Sigmoid colon (tissue), 4 donors: ENCODE data around the gene BIRC7.

Source experiments
- EP300 ChIP-seq, 4 donors: sonication (generic); formaldehyde crosslinking; IDR thresholded peaks; one replicate each; pipeline ENCODE4 v1.6.1; 2017; ENCODE audit warnings: antibody characterized with exemption in 4 of 4
- POLR2A ChIP-seq, 2 donors: fragments of 450-650 bp; IDR thresholded peaks; one replicate each; pipeline ENCODE4 v1.6.1; 2016; ENCODE audit warnings: antibody characterized with exemption in 2 of 2, mild to moderate bottlenecking in 2 of 2, moderate library complexity in 2 of 2
- POLR2AphosphoS5 ChIP-seq, 4 donors: sonication (generic); formaldehyde crosslinking; IDR thresholded peaks; one replicate each; pipeline ENCODE4 v1.6.1; 2017; ENCODE audit warnings: antibody characterized with exemption in 4 of 4
- TF ChIP-seq, protein P1 (sequence below), 4 experiments: fragments of 450-650 bp in 3 of 4; fragments of 200-600 bp in 1 of 4; IDR thresholded peaks; one replicate each; pipeline ENCODE4 v1.5.1; 2016 to 2019; ENCODE audit warnings: antibody characterized with exemption in 4 of 4, mild to moderate bottlenecking in 3 of 4, moderate library complexity in 2 of 4

DNA sequence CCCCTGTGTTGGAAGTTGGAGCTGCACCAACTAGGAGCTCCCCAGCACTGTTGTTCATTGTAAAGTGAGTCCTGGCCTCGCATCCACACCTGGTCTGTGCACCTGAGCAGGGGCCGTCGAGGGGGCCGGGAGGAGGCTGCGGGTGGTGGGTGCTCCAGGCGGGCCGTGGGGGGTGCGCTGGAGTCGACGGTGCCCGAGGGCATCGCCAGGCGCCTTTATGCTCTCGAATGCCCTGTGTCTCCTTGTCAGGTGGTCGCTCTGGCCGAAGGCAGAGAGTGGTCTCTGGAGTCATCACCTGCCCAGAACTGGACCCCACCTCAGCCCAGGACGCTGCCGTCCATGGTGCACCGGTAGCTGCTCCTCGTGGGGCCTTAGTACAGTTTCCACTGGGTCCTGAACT is 41.3 kb downstream of the BIRC7 start:
- TF ChIP-seq, protein P1, sequence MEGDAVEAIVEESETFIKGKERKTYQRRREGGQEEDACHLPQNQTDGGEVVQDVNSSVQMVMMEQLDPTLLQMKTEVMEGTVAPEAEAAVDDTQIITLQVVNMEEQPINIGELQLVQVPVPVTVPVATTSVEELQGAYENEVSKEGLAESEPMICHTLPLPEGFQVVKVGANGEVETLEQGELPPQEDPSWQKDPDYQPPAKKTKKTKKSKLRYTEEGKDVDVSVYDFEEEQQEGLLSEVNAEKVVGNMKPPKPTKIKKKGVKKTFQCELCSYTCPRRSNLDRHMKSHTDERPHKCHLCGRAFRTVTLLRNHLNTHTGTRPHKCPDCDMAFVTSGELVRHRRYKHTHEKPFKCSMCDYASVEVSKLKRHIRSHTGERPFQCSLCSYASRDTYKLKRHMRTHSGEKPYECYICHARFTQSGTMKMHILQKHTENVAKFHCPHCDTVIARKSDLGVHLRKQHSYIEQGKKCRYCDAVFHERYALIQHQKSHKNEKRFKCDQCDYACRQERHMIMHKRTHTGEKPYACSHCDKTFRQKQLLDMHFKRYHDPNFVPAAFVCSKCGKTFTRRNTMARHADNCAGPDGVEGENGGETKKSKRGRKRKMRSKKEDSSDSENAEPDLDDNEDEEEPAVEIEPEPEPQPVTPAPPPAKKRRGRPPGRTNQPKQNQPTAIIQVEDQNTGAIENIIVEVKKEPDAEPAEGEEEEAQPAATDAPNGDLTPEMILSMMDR (IDR thresholded peaks at IDR 0.05), result no peak
- no peak for TF ChIP-seq POLR2A (IDR thresholded peaks at IDR 0.05)
- TF ChIP-seq POLR2AphosphoS5 (IDR thresholded peaks at IDR 0.05), result no peak
- TF ChIP-seq EP300 (IDR thresholded peaks at IDR 0.05), result no peak
